Activated naive CD8-positive, alpha-beta T cell (primary cell): ENCODE measurements around the gene RAB3C.

ENCODE experiments used
- H3K27ac Mint-ChIP-seq: one replicate; pipeline ENCODE4 v1.8.0; 2021; ENCODE audit warnings: mixed read lengths
- H3K27me3 Mint-ChIP-seq: one replicate; pipeline ENCODE4 v1.8.0; 2021; ENCODE audit warnings: mixed read lengths
- H3K36me3 Mint-ChIP-seq: one replicate; pipeline ENCODE4 v1.8.0; 2021; ENCODE audit warnings: mixed read lengths
- H3K4me1 Mint-ChIP-seq: one replicate; pipeline ENCODE4 v1.8.0; 2021; ENCODE audit warnings: low read depth, mixed read lengths
- H3K4me3 Mint-ChIP-seq: one replicate; pipeline ENCODE4 v1.8.0; 2021; ENCODE audit warnings: mild to moderate bottlenecking, mixed read lengths
- H3K9me3 Mint-ChIP-seq: one replicate; pipeline ENCODE4 v1.8.0; 2021; ENCODE audit warnings: low read depth, mixed read lengths

Gene RAB3C

DNA sequence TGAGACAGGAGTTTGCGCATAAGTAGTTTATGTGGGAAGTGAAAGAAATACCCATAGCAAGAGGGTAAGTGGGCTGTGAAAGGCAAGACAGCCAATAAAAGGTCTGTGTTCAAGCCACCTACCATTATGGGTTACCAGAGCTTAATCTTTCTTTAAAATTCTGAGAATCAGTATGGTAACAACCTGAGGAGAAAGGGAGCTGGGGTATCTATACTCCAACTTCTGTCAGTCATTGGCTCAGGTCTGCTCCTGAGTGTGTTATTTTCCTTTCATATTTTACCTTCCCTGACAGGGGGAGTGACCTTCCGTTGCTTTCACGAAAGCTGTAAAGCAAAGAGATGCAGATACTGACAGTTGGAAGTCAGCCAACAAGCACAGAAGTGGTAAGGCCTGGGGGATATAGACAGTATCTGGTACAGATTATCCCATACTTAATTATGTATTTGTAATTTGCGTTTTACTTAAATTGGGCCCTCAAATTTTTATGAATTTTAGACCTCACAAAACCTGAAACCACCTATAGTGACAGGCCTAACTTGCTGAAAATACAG, 233.4 kb downstream of the RAB3C start:
- Mint-ChIP-seq H3K27me3 (no peaks in the 10 kb centered on the region), H3K36me3 (no peaks in the 10 kb centered on the region), H3K4me3 (no peak overlapping the region), H3K9me3 (no peaks in the 10 kb centered on the region), H3K27ac (no peak overlapping the region), H3K4me1 (no peaks in the 10 kb centered on the region)

DNA sequence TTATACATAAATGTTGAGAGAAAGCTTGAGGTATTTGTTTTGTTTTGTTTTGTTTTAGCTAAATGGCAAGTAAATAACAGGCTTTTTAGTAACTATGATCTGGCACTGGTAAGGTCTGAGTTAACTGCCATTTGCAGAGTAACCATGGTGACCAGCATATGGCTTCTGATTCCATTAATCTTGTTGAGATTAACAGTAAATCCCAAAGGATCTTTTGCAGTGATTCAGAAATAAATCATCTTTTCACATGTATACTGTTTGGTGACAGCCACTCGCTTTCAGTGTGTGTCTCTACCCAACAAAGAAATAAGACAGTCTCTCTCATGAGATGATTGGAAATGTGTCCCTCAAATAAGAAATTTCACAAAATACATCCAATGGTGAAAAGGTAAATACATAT, 235.6 kb downstream of the RAB3C start:
- Mint-ChIP-seq H3K9me3 (no peaks in the 10 kb centered on the region), H3K4me1 (no peaks in the 10 kb centered on the region), H3K4me3 (no peak overlapping the region), H3K27ac (no peak overlapping the region), H3K36me3 (no peaks in the 10 kb centered on the region), H3K27me3 (peaks cover 1% of the 10 kb centered on the region)

DNA sequence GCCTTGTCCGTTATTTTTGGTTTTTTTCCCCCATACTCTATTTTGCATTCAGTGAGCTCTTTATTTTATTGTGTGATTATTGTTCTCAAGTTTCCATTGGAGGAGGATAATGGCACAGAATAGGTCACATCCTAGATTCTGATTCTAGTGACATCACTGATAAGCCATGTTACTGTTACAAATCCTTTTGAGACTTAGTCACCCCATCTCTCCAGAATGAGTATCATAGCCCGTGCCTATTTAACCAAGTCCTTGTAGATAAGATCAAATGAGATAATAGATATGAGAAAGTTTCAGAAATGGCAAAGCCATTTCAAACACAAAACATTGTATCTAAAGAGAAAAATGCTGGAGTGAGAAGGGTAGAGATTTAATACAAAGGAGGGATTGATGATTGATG, 242.6 kb downstream of the RAB3C start:
- H3K9me3 Mint-ChIP-seq: no peaks in the 10 kb centered on the region
- H3K27ac Mint-ChIP-seq: no peak overlapping the region
- no peak overlapping the region for H3K4me3 Mint-ChIP-seq
- H3K36me3 Mint-ChIP-seq: no peaks in the 10 kb centered on the region
- H3K27me3 Mint-ChIP-seq: peaks cover 3% of the 10 kb centered on the region
- no peaks in the 10 kb centered on the region for H3K4me1 Mint-ChIP-seq

DNA sequence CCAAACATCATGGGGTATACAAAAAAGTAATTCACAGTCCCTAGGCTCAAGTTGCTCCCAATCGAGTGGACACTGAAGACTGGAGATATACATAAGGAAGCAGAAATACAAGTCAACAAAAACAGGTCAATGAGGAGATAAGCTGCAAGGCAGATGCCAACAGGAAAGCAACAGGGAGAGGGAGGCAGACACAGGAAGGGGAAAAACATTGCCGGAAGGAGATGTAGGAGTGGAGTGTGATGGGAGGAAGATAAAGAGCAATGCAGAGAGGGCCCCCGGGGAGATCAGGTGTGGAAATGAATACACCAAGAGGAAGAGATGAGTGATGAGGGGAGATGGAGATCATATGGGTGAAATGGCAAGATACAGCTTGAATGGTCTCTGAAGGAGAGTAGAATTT, 243.0 kb downstream of the RAB3C start:
- H3K4me3 Mint-ChIP-seq: no peak overlapping the region
- H3K27ac Mint-ChIP-seq: no peak overlapping the region
- H3K4me1 Mint-ChIP-seq: no peaks in the 10 kb centered on the region
- H3K9me3 Mint-ChIP-seq: no peaks in the 10 kb centered on the region
- H3K36me3 Mint-ChIP-seq: no peaks in the 10 kb centered on the region
- H3K27me3 Mint-ChIP-seq: peaks cover 3% of the 10 kb centered on the region

DNA sequence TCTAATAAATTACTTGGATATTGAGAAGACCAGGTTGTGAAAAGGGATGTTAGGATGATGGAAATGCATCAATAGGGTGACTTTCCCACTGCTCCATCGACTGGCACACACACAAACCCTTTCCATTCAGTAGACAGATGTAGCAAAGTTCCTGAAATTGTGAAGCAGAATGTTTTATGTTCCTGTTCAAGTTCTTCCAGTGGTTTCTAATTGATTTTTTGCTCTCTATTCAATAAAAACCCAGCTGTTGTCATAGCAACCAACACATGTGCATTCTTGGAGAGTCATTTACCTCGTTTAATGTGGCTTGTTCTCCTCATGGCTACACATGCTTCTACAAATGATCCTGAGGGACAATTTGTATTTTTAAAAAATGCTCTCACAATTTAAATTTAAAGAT, 244.6 kb downstream of the RAB3C start:
- no peaks in the 10 kb centered on the region for H3K4me1 Mint-ChIP-seq
- no peak overlapping the region for H3K4me3 Mint-ChIP-seq
- H3K36me3 Mint-ChIP-seq: no peaks in the 10 kb centered on the region
- peaks cover 3% of the 10 kb centered on the region for H3K27me3 Mint-ChIP-seq
- H3K9me3 Mint-ChIP-seq: no peaks in the 10 kb centered on the region
- H3K27ac Mint-ChIP-seq: no peak overlapping the region

DNA sequence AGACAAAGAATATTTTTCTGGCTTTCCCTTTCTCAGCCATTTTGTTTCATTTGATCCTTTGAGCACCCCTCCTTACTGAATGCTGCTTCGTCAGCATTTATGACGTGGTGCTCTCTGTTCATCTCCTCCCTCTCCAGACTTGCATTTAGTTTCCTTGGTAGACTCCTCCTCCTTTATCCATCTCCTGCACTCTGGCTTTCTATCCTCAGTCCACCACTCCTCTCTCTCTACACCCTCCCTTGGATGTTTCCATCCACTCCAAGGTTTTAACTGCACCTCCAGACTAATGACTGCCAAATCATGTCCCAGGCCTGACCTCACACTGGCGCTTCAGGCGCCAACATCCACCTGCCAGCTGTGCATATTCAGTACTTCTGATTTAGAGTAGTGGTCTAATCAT, 245.4 kb downstream of the RAB3C start:
- Mint-ChIP-seq H3K27ac (no peak overlapping the region), H3K36me3 (no peaks in the 10 kb centered on the region), H3K4me3 (no peak overlapping the region), H3K9me3 (no peaks in the 10 kb centered on the region), H3K27me3 (peaks cover 3% of the 10 kb centered on the region), H3K4me1 (no peaks in the 10 kb centered on the region)

DNA sequence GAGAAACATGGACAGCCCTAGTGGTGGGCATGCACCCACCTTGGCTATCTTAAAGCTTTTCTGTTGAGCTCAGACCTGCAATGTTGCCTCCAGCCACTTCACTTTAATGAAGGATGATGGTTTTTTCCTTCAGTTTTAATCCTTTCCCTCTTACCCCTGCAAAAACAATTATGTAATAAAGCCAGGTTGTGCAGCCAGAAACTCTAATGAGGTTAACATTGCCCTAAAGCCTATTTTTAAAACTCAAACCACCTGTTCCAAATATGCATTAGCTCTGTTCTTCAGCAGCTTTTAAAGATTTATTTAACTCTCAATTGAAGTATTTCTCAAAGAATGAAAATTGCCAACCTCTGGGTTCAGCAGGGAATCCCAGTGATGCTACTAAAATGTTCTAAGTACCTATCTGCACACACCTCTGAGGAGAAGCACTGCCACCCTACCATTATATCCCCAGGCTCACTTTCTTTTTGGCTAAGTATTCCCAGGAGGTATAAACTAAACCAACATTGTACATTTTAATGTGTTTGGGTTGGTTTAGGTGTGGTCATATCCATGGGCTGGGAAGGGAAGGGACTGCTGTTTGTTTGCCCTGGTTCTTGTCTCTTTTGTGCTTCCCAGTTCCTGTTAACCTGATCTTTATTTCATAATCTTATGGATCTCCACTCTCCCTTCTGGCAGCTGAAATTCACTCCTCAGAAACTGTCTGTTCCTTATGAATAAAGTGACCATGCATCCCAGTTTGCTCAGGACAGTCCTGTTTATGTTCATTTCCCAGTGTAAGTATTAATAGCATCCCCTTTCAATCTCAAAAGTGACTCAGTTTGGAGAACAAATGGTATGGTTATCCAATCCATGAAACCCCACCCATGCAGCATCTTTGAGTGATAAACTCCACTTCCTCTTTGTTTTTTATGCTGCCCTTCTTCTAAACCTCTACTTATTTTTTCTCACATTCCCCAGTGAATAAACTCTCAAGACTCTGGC, 251.7 kb downstream of the RAB3C start:
- Mint-ChIP-seq H3K27ac (no peak overlapping the region), H3K9me3 (peaks cover 8% of the 10 kb centered on the region), H3K36me3 (peaks cover under 1% of the 10 kb centered on the region), H3K27me3 (no peaks in the 10 kb centered on the region), H3K4me3 (no peak overlapping the region), H3K4me1 (no peaks in the 10 kb centered on the region)

DNA sequence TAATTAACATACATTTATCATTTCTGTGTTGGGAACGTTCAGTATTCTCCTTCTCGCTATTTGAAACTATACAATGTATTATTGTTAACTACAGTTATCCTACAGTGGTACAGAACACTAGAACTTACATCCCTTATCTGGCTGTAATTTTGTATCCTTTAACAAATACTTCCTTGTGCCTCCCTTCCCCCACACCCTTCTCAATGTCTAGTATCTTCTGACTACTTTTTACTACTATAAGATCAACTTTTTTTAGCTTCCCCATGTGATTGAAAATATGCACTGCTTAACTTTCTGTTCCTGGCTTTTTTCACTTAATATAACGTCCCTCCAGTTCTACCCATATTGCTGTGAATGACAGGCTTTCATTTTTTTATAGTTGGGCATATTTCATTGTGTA, 253.5 kb downstream of the RAB3C start:
- Mint-ChIP-seq H3K27me3 (no peaks in the 10 kb centered on the region), H3K9me3 (peaks cover 16% of the 10 kb centered on the region), H3K36me3 (peaks cover 5% of the 10 kb centered on the region), H3K4me1 (no peaks in the 10 kb centered on the region), H3K27ac (no peak overlapping the region), H3K4me3 (no peak overlapping the region)

DNA sequence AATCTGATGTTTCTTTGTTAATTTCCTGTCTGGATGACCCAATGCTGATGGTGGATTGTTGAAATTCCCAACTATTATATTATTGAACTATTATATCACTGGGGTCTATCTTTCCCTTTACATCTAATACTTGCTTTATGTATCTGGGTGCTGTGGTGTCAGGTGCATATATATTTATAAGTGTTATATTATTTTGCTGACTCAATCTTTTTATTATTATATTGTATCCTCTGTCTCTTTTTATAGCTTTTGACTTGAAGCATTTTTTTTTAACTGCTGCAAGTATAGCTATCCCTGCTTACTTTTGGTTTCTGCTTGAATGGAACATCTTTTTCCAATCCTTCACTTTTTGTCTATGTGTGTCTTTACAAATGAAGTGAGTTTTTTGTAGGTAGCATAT, 255.9 kb downstream of the RAB3C start:
- Mint-ChIP-seq H3K27me3 (peaks cover 8% of the 10 kb centered on the region), H3K4me3 (no peak overlapping the region), H3K27ac (no peak overlapping the region), H3K4me1 (no peaks in the 10 kb centered on the region), H3K9me3 (peaks cover 20% of the 10 kb centered on the region), H3K36me3 (peaks cover 5% of the 10 kb centered on the region)

DNA sequence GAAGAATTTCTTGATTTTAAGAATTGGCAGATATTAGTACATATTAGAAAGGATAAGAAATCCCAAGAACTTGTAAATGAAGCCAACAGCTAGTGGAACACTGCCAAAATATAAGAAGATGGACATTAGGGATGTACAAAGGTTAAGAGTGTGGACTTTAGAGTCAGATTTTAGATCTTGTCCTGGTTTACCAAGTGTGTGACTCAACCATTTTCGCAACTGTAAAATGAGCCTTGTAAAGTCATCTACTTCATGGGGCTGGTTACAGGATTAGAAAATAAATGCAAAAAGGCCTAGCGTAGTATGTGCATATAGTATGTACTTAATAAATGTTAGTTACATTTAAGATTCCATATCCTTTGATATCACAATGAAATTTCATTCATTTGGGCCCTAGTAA, 260.0 kb downstream of the RAB3C start:
- no peaks in the 10 kb centered on the region for H3K4me1 Mint-ChIP-seq
- no peak overlapping the region for H3K4me3 Mint-ChIP-seq
- peaks cover 14% of the 10 kb centered on the region for H3K27me3 Mint-ChIP-seq
- peaks cover 20% of the 10 kb centered on the region for H3K9me3 Mint-ChIP-seq
- H3K27ac Mint-ChIP-seq: no peak overlapping the region
- H3K36me3 Mint-ChIP-seq: peaks cover 5% of the 10 kb centered on the region

DNA sequence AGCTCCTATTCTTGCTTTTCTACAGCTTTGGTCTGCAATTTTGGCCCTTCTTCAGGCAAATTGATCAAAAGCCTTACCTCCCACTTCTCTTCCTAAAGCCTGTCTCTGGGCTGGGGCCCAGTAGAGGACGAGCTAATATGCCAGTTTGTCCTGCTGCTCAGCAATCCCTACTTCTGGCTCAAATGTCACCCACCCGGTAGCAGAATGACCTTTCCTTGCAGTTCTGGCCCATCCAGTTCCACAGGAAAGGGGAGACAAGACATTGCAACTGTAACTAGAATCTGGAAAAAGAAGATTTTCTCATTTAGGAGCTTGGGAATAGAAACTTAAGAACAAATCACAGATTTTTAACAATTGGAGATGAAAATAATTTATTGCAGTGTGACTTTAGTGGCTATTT, 261.5 kb downstream of the RAB3C start:
- Mint-ChIP-seq H3K9me3 (peaks cover 12% of the 10 kb centered on the region), H3K27me3 (peaks cover 14% of the 10 kb centered on the region), H3K36me3 (peaks cover 5% of the 10 kb centered on the region), H3K4me3 (no peak overlapping the region), H3K27ac (no peak overlapping the region), H3K4me1 (no peaks in the 10 kb centered on the region)

DNA sequence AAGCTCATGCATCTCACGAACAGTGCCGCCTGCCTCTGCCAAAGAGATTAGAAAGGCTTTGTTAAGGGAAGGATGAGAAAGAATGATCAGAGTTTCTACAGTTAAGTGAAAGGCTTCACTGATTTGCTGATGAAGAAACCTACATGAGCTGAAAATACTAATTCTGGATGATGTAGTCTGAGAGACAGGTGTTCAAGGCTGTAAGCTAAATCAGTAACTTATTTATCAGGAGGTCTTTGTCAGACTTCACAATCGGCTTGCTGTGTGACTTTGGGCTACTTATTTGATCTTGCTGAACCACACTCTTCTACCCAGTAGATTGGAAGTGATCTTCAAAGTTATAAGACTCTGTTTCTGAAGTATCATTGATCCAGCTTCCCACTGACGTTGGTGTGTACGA, 264.2 kb downstream of the RAB3C start:
- Mint-ChIP-seq H3K36me3 (no peaks in the 10 kb centered on the region), H3K27ac (no peak overlapping the region), H3K4me3 (no peak overlapping the region), H3K27me3 (peaks cover 16% of the 10 kb centered on the region), H3K4me1 (no peaks in the 10 kb centered on the region), H3K9me3 (no peaks in the 10 kb centered on the region)

DNA sequence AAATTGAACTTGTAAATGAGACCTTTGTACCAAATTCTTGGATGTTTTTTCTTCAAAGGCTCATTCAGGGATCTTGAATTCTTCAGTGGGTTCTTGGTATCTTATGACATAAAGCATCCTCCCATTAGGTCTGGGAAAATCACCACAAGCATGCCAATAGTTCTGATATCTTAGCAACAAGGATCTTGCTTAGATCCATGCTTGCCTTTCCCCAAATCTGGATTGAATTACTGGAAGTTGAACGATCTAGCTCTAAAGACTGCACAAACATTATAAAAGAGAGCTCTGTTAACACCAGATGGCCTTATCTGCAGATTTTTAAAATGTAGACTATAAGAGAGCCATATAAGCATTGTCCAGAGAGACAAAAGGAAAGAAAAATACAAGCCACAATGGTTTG, 266.3 kb downstream of the RAB3C start:
- no peaks in the 10 kb centered on the region for H3K9me3 Mint-ChIP-seq
- H3K4me3 Mint-ChIP-seq: no peak overlapping the region
- H3K27ac Mint-ChIP-seq: no peak overlapping the region
- H3K36me3 Mint-ChIP-seq: no peaks in the 10 kb centered on the region
- peaks cover 7% of the 10 kb centered on the region for H3K27me3 Mint-ChIP-seq
- H3K4me1 Mint-ChIP-seq: no peaks in the 10 kb centered on the region

DNA sequence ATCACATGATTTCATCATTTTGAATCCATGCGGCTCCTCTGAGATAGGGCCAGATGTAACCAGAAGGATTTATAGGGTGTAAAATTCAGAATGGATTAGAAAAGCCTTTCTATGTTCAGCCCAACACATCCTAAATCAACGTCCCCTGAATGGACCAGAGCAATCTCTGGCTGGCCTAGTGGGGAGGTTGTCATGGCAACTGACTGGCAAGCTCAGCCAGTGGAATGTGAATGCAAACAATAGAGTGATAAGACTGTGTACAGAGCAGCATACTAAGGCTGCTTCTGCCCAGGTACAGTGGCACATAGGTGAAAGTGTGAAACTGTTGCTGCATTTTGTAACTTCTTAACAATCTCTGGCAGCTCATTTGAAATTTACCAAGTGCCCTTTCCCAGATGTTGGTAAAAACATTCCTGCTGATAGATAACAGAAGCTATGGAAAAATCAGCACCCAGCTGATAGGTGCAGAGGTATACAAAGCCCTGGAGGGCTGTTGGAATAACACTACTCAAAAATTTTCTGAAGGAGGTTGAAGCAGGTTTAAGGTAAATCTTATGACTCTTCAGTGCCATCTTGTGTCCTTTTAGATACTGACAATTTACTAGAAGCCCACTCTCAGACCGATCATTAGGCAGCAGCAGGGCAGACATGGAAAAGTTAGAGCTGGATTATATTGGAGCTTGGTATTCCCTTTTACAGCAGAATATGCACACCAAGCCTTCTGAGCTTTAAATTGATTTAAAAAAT, 267.2 kb downstream of the RAB3C start:
- Mint-ChIP-seq H3K36me3 (no peaks in the 10 kb centered on the region), H3K27ac (no peak overlapping the region), H3K4me3 (no peak overlapping the region), H3K4me1 (no peaks in the 10 kb centered on the region), H3K27me3 (peaks cover 7% of the 10 kb centered on the region), H3K9me3 (no peaks in the 10 kb centered on the region)

DNA sequence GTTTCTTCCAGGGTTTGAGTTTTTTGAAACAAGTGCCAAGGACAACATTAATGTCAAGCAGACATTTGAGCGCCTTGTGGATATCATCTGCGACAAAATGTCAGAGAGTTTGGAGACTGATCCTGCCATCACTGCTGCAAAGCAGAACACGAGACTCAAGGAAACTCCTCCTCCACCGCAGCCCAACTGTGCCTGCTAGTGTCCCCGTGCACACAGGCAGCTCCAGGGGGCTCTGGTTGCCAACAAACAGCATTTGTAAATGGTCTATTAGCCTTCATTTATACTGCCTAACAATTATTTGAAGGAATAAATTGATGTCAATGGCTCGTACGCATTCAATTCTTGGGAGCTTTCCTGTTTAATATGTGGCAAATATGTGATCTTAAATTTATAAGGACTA, 268.3 kb downstream of the RAB3C start:
- no peaks in the 10 kb centered on the region for H3K36me3 Mint-ChIP-seq
- no peak overlapping the region for H3K27ac Mint-ChIP-seq

More for the DNA sequence above, 268.3 kb downstream of the RAB3C start:
- no peak overlapping the region for H3K4me3 Mint-ChIP-seq
- H3K4me1 Mint-ChIP-seq: no peaks in the 10 kb centered on the region
- H3K27me3 Mint-ChIP-seq: peaks cover 9% of the 10 kb centered on the region
- H3K9me3 Mint-ChIP-seq: no peaks in the 10 kb centered on the region
